Adrenal gland (tissue), 19 donors: ENCODE measurements around the gene TOM1L1. TPM values are rescaled to one million over a fixed set of nuclear protein-coding genes. Genes with fewer than 3 reads are reported as not detected.

ENCODE experiments used
- DNase-seq, 7 donors: peaks; one replicate each; pipeline ENCODE4 v3.0.0-alpha.2; 2019 to 2020
- H3K27ac ChIP-seq, 5 donors: fragments of 200-600 bp; sonication (generic) in 4 of 5; 1 replicate in 3 of 5; 2 replicates in 2 of 5; pipeline versions ENCODE4 v1.5.1 to v1.8.0; 2016 to 2020; ENCODE audit warnings: mild to moderate bottlenecking in 1 of 5
- H3K27me3 ChIP-seq: fragments of 200-600 bp; 2 replicates; pipeline ENCODE4 v1.8.0; 2021
- H3K36me3 ChIP-seq, 2 donors: fragments of 200-600 bp; replicated peaks in 1 of 2; 1 replicate in 1 of 2; 2 replicates in 1 of 2; pipeline versions ENCODE4 v1.5.1 to v1.8.0; 2018 to 2022
- H3K4me1 ChIP-seq, 2 donors: fragments of 200-600 bp; replicated peaks in 1 of 2; 1 replicate in 1 of 2; 2 replicates in 1 of 2; pipeline versions ENCODE4 v1.5.1 to v1.8.0; 2018 to 2021
- H3K4me3 ChIP-seq, 4 donors: fragments of 200-600 bp; sonication (generic) in 3 of 4; one replicate each; pipeline ENCODE4 v1.5.1; 2016 to 2018
- H3K9me3 ChIP-seq, 3 donors: fragments of 200-600 bp; sonication (generic) in 1 of 3; replicated peaks in 1 of 3; 1 replicate in 2 of 3; 2 replicates in 1 of 3; pipeline versions ENCODE4 v1.5.1 to v1.8.0; 2016 to 2021
- POLR2A ChIP-seq, 2 donors: fragments of 450-650 bp; IDR thresholded peaks; one replicate each; pipeline ENCODE4 v1.6.1; 2017; ENCODE audit warnings: antibody characterized with exemption in 2 of 2, mild to moderate bottlenecking in 2 of 2, moderate library complexity in 1 of 2
- WGBS, 4 donors: extraction: QIAGEN DNeasy Blood & Tissue Kit in 2 of 4; methylation state at CpG; one replicate each; pipeline versions ENCODE4 v1.1.5 to v1.1.7; 2013 to 2017; 5-methylcytosine and 5-hydroxymethylcytosine counted together
- intact Hi-C, 2 donors: fragments of 100-400 bp; cut with DNase I; formaldehyde crosslinking; loops; one replicate each; pipeline versions ENCODE4 v1.14.1 to v1.15.0; 2022 to 2023
- long read RNA-seq, 10 donors: library from polyadenylated mRNA in 3 of 10; unstranded in 2 of 10; stranded (forward) in 1 of 10; transcript quantifications; one replicate each; pipeline ENCODE4 v2.0.0 and lab custom pipeline, GENCODE V29; 2021 to 2026
- polyA plus RNA-seq, 3 donors: library from polyadenylated mRNA; stranded (reverse); fragments of 200-250 nt in 2 of 3; fragments of 350-450 nt in 1 of 3; fragmentation: Illumina TruSeq in 1 of 3; extraction: RNeasy Lipid Tissue Mini Kit (QIAGEN cat#74804) in 1 of 3; gene quantifications; one replicate each; pipeline ENCODE4 v1.2.3, GENCODE V29; 2013 to 2014
- total RNA-seq, 9 donors: library from RNA; depleted of rRNA in 4 of 9; stranded (reverse); fragments of >200 nt in 4 of 9; fragments of 120-200 nt in 1 of 9; fragmentation: NEBNext Ultra II Directional in 1 of 9; extraction: Animal tissue kit (Norgen Biotek cat#: 25700) in 1 of 9; gene quantifications; one replicate each; pipeline versions ENCODE4 v1.1.0 to v1.2.4, GENCODE V29; 2013 to 2023
- TF ChIP-seq, protein P1 (sequence below), 6 experiments: fragments of 450-650 bp in 4 of 6; fragments of 200-600 bp in 2 of 6; sonication (generic) in 1 of 6; IDR thresholded peaks; 1 replicate in 5 of 6; 2 replicates in 1 of 6; pipeline versions ENCODE4 v1.5.1 to v1.8.0; 2016 to 2021; ENCODE audit warnings: antibody characterized with exemption in 6 of 6, mild to moderate bottlenecking in 2 of 6, moderate library complexity in 1 of 6
- donor health status: healthy with polysubstance abuse.
- donor health status: Bipolar disorder and iron deficiency.
- donor health status: DM: yes; HTN: yes; CAD: no.
- donor health status: DM: no; HTN: no; CAD: no.
- donor health status: DM: no; HTN: no; CAD: no.
- donor health status: DM: yes; HTN: yes; CAD: no.

TOM1L1 gene, protein sequence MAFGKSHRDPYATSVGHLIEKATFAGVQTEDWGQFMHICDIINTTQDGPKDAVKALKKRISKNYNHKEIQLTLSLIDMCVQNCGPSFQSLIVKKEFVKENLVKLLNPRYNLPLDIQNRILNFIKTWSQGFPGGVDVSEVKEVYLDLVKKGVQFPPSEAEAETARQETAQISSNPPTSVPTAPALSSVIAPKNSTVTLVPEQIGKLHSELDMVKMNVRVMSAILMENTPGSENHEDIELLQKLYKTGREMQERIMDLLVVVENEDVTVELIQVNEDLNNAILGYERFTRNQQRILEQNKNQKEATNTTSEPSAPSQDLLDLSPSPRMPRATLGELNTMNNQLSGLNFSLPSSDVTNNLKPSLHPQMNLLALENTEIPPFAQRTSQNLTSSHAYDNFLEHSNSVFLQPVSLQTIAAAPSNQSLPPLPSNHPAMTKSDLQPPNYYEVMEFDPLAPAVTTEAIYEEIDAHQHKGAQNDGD
- total RNA-seq (10 to 100 TPM; 27.0 to 44.0 (median 32.7) TPM), polyA plus RNA-seq (10 to 100 TPM in 1 of 3 donors, 1 to 10 TPM in 2; 8.1 to 34.8 (median 9.3) TPM)
- long read RNA-seq, donor 1, transcript TOM1L1-221 (16 exons, 2,507 nt), result major isoform, 5 of 5 reads
- long read RNA-seq, donor 1, partial matches to known transcripts, result 0 of 5 reads
- long read RNA-seq, donor 1, other reads (novel, unspliced or antisense), result 0 of 5 reads
- long read RNA-seq, donor 2, partial matches to known transcripts, result 22 of 37 reads
- long read RNA-seq, donor 2, other reads (novel, unspliced or antisense), result 15 of 37 reads
- long read RNA-seq, donor 3, partial matches to known transcripts, result 16 of 29 reads
- long read RNA-seq, donor 3, other reads (novel, unspliced or antisense), result 10 of 29 reads
- long read RNA-seq, donor 4, transcript TOM1L1-221 (16 exons, 2,507 nt), result major isoform, 15 of 27 reads
- long read RNA-seq, donor 4, partial matches to known transcripts, result 0 of 27 reads
- long read RNA-seq, donor 4, other reads (novel, unspliced or antisense), result 7 of 27 reads
- long read RNA-seq, donor 5, transcript TOM1L1-220 (10 exons, 1,849 nt), result minor isoform, 7 of 65 reads
- long read RNA-seq, donor 5, transcript TOM1L1-221 (16 exons, 2,507 nt), result major isoform, 35 of 65 reads
- long read RNA-seq, donor 5, partial matches to known transcripts, result 3 of 65 reads
- long read RNA-seq, donor 5, other reads (novel, unspliced or antisense), result 17 of 65 reads
- long read RNA-seq, donor 6, transcript TOM1L1-221 (16 exons, 2,507 nt), result major isoform, 5 of 26 reads
- long read RNA-seq, donor 6, partial matches to known transcripts, result 2 of 26 reads
- long read RNA-seq, donor 6, other reads (novel, unspliced or antisense), result 17 of 26 reads
- long read RNA-seq, donor 7, partial matches to known transcripts, result 12 of 19 reads
- long read RNA-seq, donor 7, other reads (novel, unspliced or antisense), result 5 of 19 reads
- long read RNA-seq, donor 8, transcript TOM1L1-221 (16 exons, 2,507 nt), result major isoform, 8 of 10 reads
- long read RNA-seq, donor 8, partial matches to known transcripts, result 0 of 10 reads
- long read RNA-seq, donor 8, other reads (novel, unspliced or antisense), result 0 of 10 reads
- long read RNA-seq, donor 9, partial matches to known transcripts, result 14 of 25 reads
- long read RNA-seq, donor 9, other reads (novel, unspliced or antisense), result 10 of 25 reads
- long read RNA-seq, donor 10, partial matches to known transcripts, result 20 of 39 reads
- long read RNA-seq, donor 10, other reads (novel, unspliced or antisense), result 15 of 39 reads

DNA sequence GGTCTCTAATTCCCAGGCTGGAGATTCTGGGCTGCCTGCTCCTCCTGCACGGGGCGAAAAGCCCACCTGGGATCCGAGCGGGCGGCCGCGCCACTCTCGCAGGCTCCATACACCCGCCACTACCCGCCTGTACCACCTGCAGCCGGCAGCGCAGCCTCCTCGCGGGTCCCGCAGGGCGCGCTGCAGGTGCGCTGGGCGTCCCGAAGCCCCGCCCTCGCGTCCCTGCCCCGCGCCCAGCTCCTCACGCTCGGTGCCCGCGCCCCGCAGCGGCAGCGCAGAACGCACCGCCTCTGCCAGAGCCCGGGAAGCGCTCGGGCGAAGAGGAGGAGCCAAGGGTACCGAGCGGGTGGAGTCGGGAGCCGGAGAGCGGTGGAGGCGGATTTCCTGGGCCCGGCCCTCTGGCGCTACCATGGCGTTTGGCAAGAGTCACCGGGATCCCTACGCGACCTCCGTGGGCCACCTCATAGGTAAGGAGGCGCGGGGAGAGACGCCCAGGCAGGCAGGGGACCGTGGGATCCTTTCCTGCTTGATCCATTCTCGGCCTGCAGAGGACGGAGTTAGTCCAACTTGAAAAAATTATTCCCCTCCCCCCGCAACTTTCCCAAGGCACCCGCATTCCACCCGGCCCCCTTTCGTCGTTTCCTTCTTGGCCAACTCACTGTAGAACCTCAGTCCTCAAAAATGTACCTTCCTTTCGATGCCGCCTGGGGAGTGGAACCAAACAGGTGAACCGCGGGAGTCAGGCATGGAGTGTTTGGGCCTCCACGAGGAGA lies at the start of gene TOM1L1:
Gene TOM1L1, plus strand, starts transcription at position 396 of the 773 bp plus-strand sequence. Its CDS starts 14 bp downstream, at position 410.
- Histone ChIP-seq H3K4me1 (peaks cover 5 to 12% of the 10 kb centered on the region in 2 donors), H3K9me3 (no peaks in the 10 kb centered on the region), H3K4me3 (peak within 1 kb of the TSS in 3 of 4 donors; percentile 5 to 63 (median 38)), H3K36me3 (no peaks in the 10 kb centered on the region), H3K27ac (peak within 1 kb of the TSS in 1 of 5 donors; percentile 30), H3K27me3 (no peaks in the 10 kb centered on the region)
- intact Hi-C loops, result no loop called here
- 2 to 5% (median 3%) methylated on average over 26 to 67 of the region's 67 CpGs for WGBS, 4 donors
- TF ChIP-seq POLR2A (IDR thresholded peaks at IDR 0.05), result peak; percentile 30 to 59
- TF ChIP-seq, protein P1, sequence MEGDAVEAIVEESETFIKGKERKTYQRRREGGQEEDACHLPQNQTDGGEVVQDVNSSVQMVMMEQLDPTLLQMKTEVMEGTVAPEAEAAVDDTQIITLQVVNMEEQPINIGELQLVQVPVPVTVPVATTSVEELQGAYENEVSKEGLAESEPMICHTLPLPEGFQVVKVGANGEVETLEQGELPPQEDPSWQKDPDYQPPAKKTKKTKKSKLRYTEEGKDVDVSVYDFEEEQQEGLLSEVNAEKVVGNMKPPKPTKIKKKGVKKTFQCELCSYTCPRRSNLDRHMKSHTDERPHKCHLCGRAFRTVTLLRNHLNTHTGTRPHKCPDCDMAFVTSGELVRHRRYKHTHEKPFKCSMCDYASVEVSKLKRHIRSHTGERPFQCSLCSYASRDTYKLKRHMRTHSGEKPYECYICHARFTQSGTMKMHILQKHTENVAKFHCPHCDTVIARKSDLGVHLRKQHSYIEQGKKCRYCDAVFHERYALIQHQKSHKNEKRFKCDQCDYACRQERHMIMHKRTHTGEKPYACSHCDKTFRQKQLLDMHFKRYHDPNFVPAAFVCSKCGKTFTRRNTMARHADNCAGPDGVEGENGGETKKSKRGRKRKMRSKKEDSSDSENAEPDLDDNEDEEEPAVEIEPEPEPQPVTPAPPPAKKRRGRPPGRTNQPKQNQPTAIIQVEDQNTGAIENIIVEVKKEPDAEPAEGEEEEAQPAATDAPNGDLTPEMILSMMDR (IDR thresholded peaks at IDR 0.05), result peak in 1 of 6 experiments; percentile 16
- DNase-seq, result peak; percentile 76 to 86 (median 79)

DNA sequence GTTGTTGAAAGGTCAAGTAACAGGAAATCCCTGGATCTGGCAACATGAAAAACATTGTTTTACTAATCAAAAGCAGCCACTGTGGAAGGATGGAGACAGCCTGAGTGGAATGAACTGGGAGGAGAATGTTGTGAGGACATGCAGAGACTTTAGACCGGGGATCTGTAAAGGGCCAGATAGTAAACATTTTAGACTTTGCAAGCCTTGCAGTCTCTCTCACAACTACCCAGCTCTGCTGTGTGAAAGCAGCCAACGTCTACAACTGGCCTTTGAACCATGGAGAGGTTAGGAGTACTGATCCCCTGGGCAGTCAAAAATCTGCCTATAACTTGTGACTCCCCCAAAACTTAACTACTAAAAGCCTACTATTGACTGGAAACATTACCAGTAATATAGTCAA lies 41.5 kb upstream of the TOM1L1 start:
- no peaks in the 10 kb centered on the region for H3K36me3 ChIP-seq
- intact Hi-C loops, result no loop called here
- H3K4me3 ChIP-seq, result no peak overlapping the region
- no peaks in the 10 kb centered on the region for H3K27me3 ChIP-seq
- DNase-seq, result no peak
- no peak for TF ChIP-seq POLR2A (IDR thresholded peaks at IDR 0.05)
- TF ChIP-seq, protein P1 (IDR thresholded peaks at IDR 0.05), result no peak
- no peak overlapping the region for H3K27ac ChIP-seq
- H3K4me1 ChIP-seq, result no peaks in the 10 kb centered on the region
- no peaks in the 10 kb centered on the region for H3K9me3 ChIP-seq
- WGBS, 4 donors, result 56 to 71% (median 63%) methylated on average over 2 of the region's 2 CpGs

DNA sequence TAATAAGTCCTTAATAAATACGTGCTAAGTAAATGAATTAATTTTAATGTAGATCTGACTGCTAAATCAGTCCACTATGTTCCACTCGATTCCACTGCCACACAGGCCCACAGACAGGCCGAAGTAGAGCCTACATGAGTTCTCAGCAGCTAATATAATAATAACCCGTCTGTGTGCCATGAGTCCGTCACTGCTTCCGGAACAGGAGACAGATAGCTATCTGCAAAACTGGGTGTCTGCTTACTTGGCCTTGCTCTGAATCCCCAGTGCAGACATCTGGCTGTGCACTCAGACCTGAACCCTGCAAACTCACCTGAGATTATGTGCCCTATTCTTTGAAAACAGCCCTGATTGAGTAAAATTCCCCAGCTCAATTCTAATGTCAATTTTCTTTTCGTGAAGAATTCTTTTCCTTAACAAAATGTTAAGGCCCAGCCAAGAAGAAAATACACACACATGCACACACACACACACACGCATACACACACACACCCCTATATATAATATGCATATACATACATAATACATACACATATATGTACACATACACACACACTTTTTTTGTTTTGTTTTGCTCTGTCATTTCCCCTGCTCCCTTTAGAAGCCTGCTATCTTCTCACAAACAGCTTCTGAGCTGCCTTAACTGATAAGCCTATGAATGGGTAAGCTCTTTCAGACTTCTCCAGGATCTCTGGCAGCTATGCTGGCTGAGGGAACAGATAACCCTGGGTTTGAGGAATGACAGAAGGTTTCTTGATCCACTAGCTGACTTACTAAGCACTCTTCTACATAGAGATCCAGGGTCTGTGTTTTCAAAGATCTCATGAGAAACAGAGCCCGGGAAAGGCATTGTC lies 39.8 kb upstream of the TOM1L1 start:
- WGBS, 4 donors, result 81 to 84% (median 82%) methylated on average over 9 of the region's 9 CpGs
- Histone ChIP-seq H3K4me1 (no peaks in the 10 kb centered on the region), H3K36me3 (no peaks in the 10 kb centered on the region), H3K27ac (peak overlapping the region in 1 of 5 donors; percentile 26), H3K9me3 (no peaks in the 10 kb centered on the region), H3K27me3 (no peaks in the 10 kb centered on the region), H3K4me3 (no peak overlapping the region)
- intact Hi-C loops, result no loop called here
- no peak for TF ChIP-seq POLR2A (IDR thresholded peaks at IDR 0.05)
- TF ChIP-seq, protein P1 (IDR thresholded peaks at IDR 0.05), result no peak
- DNase-seq, result peak in 1 of 7 donors; percentile 82
